SK-N-SH (cell line): ENCODE data around the gene MED27. TPM values are rescaled to one million over a fixed set of nuclear protein-coding genes. Genes with fewer than 3 reads are reported as not detected.
A peak's percentile ranks its signal among the peaks of the same experiment; 100 is the strongest.

Source experiments
- CTCF ChIA-PET: fragments of 300-600, 350-600 bp; formaldehyde crosslinking; extraction: SDS; loops from one replicate; lab custom pipeline; 2021; lab: Yijun Ruan, JAX
- POLR2A ChIA-PET: fragments of 350-600 bp; sonication (Branson Sonifier 250); formaldehyde crosslinking; extraction: SDS; loops from one replicate; lab custom pipeline; 2020; ENCODE audit warnings: antibody characterized with exemption, inconsistent platforms; lab: Yijun Ruan, JAX
- DNase-seq: peaks from one replicate; pipeline ENCODE4 v3.0.0; 2012
- H2AFZ ChIP-seq: fragments of 200-600 bp; sonication (generic); 2 replicates; pipeline ENCODE4 v1.8.1; 2016; ENCODE audit warnings: antibody characterized with exemption, mild to moderate bottlenecking, low read depth
- H3F3A ChIP-seq: fragments of 200-600 bp; sonication (generic); replicated peaks from 2 replicates; pipeline ENCODE3; 2016; ENCODE audit warnings: antibody characterized with exemption, mild to moderate bottlenecking; ENCODE audit not compliant: insufficient read depth
- H3K27ac ChIP-seq, 2 experiments: fragments of 200-500 bp in 1 of 2; fragments of 200-600 bp in 1 of 2; sonication (Bioruptor generic) in 1 of 2; sonication (generic), shearing (Covaris generic) in 1 of 2; 2 replicates each; pipeline versions ENCODE4 v1.5.1 to v1.6.1; 2014 to 2016; ENCODE audit warnings: low read depth in 2 of 2, inconsistent platforms in 1 of 2, low read length in 1 of 2, mild to moderate bottlenecking in 1 of 2, mixed read lengths in 1 of 2
- H3K27me3 ChIP-seq: fragments of 200-600 bp; sonication (generic), shearing (Covaris generic); 2 replicates; pipeline ENCODE4 v1.6.1; 2016; ENCODE audit warnings: mixed run types; ENCODE audit not compliant: insufficient read depth
- H3K36me3 ChIP-seq, 2 experiments: fragments of 200-500 bp in 1 of 2; fragments of 200-600 bp in 1 of 2; sonication (Bioruptor generic) in 1 of 2; sonication (generic) in 1 of 2; replicated peaks in 1 of 2; 2 replicates each; pipeline versions ENCODE3 to v1.5.1; 2014 to 2016; ENCODE audit warnings: low read length in 1 of 2, mild to moderate bottlenecking in 1 of 2; ENCODE audit not compliant: insufficient read depth in 2 of 2, control insufficient read depth in 1 of 2
- H3K4me1 ChIP-seq, 2 experiments: fragments of 200-500 bp in 1 of 2; fragments of 200-600 bp in 1 of 2; sonication (Bioruptor generic) in 1 of 2; sonication (generic), shearing (Covaris generic) in 1 of 2; 2 replicates each; pipeline versions ENCODE4 v1.5.1 to v1.6.1; 2014 to 2016; ENCODE audit warnings: low read depth in 1 of 2, low read length in 1 of 2, mixed run types in 1 of 2; ENCODE audit not compliant: insufficient read depth in 2 of 2, control insufficient read depth in 1 of 2
- H3K4me2 ChIP-seq: fragments of 200-600 bp; sonication (generic), shearing (Covaris generic); 2 replicates; pipeline ENCODE4 v1.6.1; 2017; ENCODE audit warnings: mixed run types
- H3K4me3 ChIP-seq, 2 experiments: fragments of 200-500 bp in 1 of 2; fragments of 200-600 bp in 1 of 2; sonication (Bioruptor generic) in 1 of 2; sonication (generic), shearing (Covaris generic) in 1 of 2; 2 replicates each; pipeline versions ENCODE4 v1.5.1 to v1.8.1; 2014 to 2016; ENCODE audit warnings: low read depth in 2 of 2, inconsistent platforms in 1 of 2, low read length in 1 of 2, mild to moderate bottlenecking in 1 of 2, mixed read lengths in 1 of 2, moderate library complexity in 1 of 2
- H3K79me2 ChIP-seq: fragments of 200-600 bp; sonication (generic); 2 replicates; pipeline ENCODE4 v1.8.1; 2017; ENCODE audit warnings: mild to moderate bottlenecking; ENCODE audit not compliant: insufficient read depth
- H3K9ac ChIP-seq: fragments of 200-600 bp; sonication (generic); 2 replicates; pipeline ENCODE4 v1.6.1; 2017; ENCODE audit warnings: mixed run types
- H3K9me2 ChIP-seq: fragments of 200-600 bp; sonication (generic); 2 replicates; pipeline ENCODE4 v1.6.1; 2017; ENCODE audit warnings: mixed run types
- H3K9me3 ChIP-seq: fragments of 200-600 bp; sonication (generic); 2 replicates; pipeline ENCODE4 v1.6.1; 2017; ENCODE audit warnings: mixed run types, mild to moderate bottlenecking, moderate library complexity
- H4K20me1 ChIP-seq: fragments of 200-600 bp; sonication (generic); 2 replicates; pipeline ENCODE4 v1.6.1; 2017; ENCODE audit warnings: mild to moderate bottlenecking, mixed run types; ENCODE audit not compliant: insufficient read depth
- CHD2 ChIP-seq: fragments of 150-350 bp; IDR thresholded peaks from 2 replicates; pipeline ENCODE4 v1.6.1; 2018; ENCODE audit warnings: low read length; ENCODE audit not compliant: partially characterized antibody
- ELF1 ChIP-seq: IDR thresholded peaks from 2 replicates; pipeline ENCODE4 v1.4.0; 2012
- EP300 ChIP-seq, 2 experiments: IDR thresholded peaks; 2 replicates each; pipeline versions ENCODE4 v1.4.0 to v1.6.1; 2012; ENCODE audit warnings: borderline replicate concordance in 1 of 2, low read depth in 1 of 2, low read length in 1 of 2
- EZH2phosphoT487 ChIP-seq: fragments of 200-600 bp; sonication (generic); IDR thresholded peaks from 2 replicates; pipeline ENCODE4 v1.6.1; 2017; ENCODE audit warnings: low read depth, mixed run types, mild to moderate bottlenecking, antibody characterized with exemption, moderate library complexity, borderline replicate concordance
- FOSL2 ChIP-seq: IDR thresholded peaks from 2 replicates; pipeline ENCODE4 v1.4.0; 2012; ENCODE audit warnings: low read depth, mild to moderate bottlenecking, moderate library complexity, borderline replicate concordance
- GATA2 ChIP-seq: sonication (generic); formaldehyde crosslinking; IDR thresholded peaks from 2 replicates; pipeline ENCODE4 v1.5.0; 2020; ENCODE audit warnings: mild to moderate bottlenecking, missing genetic modification reagents
- IRF3 ChIP-seq: fragments of 150-350 bp; IDR thresholded peaks from 2 replicates; pipeline ENCODE4 v1.6.1; 2016; ENCODE audit warnings: mild to moderate bottlenecking, low read depth, low read length
- MXI1 ChIP-seq: IDR thresholded peaks from 2 replicates; pipeline ENCODE4 v1.6.1; 2012; ENCODE audit warnings: mild to moderate bottlenecking, low read depth, low read length, improper control_type of control experiment
- NFIC ChIP-seq: IDR thresholded peaks from 2 replicates; pipeline ENCODE4 v1.4.0; 2012; ENCODE audit warnings: borderline replicate concordance
- RFX5 ChIP-seq: IDR thresholded peaks from 2 replicates; pipeline ENCODE4 v1.6.1; 2012; ENCODE audit warnings: mild to moderate bottlenecking, improper control_type of control experiment, low read length
- RXRA ChIP-seq: IDR thresholded peaks from 2 replicates; pipeline ENCODE4 v1.4.0; 2012; ENCODE audit warnings: low read depth, mild to moderate bottlenecking, borderline replicate concordance
- SIN3A ChIP-seq: IDR thresholded peaks from 2 replicates; pipeline ENCODE4 v1.6.1; 2012; ENCODE audit warnings: low read depth, mild to moderate bottlenecking, low read length, moderate library complexity, borderline replicate concordance
- TEAD4 ChIP-seq: IDR thresholded peaks from 2 replicates; pipeline ENCODE4 v1.4.0; 2012; ENCODE audit warnings: mild to moderate bottlenecking, borderline replicate concordance; ENCODE audit not compliant: insufficient read depth
- YY1 ChIP-seq: IDR thresholded peaks from 2 replicates; pipeline ENCODE4 v1.4.0; 2012; ENCODE audit warnings: low read depth, mild to moderate bottlenecking
- WGBS: methylation state at CpG from one replicate; pipeline ENCODE4 v1.1.6; 2017; ENCODE audit warnings: low lambda C conversion rate; 5-methylcytosine and 5-hydroxymethylcytosine counted together
- polyA plus RNA-seq, 3 experiments: library from polyadenylated mRNA; depleted of rRNA; stranded (reverse); fragments of >200 nt; gene quantifications; 2 replicates each; pipeline ENCODE4 v1.2.3, GENCODE V29; 2012
- TF ChIP-seq, protein P1 (sequence below): IDR thresholded peaks from 2 replicates; pipeline ENCODE4; 2012
- TF ChIP-seq, protein P2 (sequence below): fragments of 200-600 bp; sonication (generic); IDR thresholded peaks from 2 replicates; pipeline ENCODE4 v1.6.1; 2017; ENCODE audit warnings: antibody characterized with exemption, mild to moderate bottlenecking, moderate library complexity
- TF ChIP-seq, protein P3 (sequence below): IDR thresholded peaks from 2 replicates; pipeline ENCODE4 v1.6.1; 2012; ENCODE audit warnings: mild to moderate bottlenecking, low read depth, low read length, moderate library complexity

Gene MED27
- polyA plus RNA-seq, 1 of the 3 experiments (the other 2 are of a cell fraction) = 35.0 TPM

GRCh38 chr9:131969469-131969989 lies 110.1 kb downstream of the MED27 start (continued):
- no peak for TF ChIP-seq RFX5
- TF ChIP-seq, all 33 proteins: peak for 6

DNA sequence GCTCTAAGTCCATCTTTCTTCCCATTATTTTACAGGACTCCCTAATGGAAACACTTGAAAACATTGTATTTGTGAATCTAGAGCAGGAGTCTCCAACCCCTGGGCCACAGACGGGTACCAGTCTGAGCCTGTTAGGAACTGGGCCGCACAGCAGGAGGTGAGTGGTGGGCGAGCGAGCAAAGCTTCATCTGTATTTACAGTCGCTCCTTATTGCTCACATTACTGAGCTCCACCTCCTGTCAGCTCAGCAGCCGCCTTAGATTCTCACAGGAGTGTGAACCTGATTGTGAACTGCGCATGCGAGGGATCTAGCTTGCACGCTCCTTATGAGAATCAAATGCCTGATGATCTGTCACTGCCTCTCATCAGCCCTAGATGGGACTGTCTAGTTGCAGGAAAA lies 111.0 kb downstream of the MED27 start:
- no peaks in the 10 kb centered on the region for H3K9me3 ChIP-seq
- no peaks in the 10 kb centered on the region for H3F3A ChIP-seq
- H3K4me3 ChIP-seq = no peak overlapping the region
- no peak for TF ChIP-seq EZH2phosphoT487
- TF ChIP-seq NFIC = no peak
- no peak for TF ChIP-seq IRF3
- TF ChIP-seq CHD2 = no peak
- TF ChIP-seq EP300 (IDR thresholded peaks at IDR 0.05; ENCODE audit: borderline replicate concordance in 1 of 2, low read depth in 1 of 2, low read length in 1 of 2) = no peak
- no peak for TF ChIP-seq YY1
- H3K4me1 ChIP-seq = peaks cover 0 to 42% of the 10 kb centered on the region in 2 experiments; a peak in 2 of 4 replicates
- H3K27me3 ChIP-seq = no peaks in the 10 kb centered on the region
- peaks cover 7% of the 10 kb centered on the region; the same call in 1 of the 2 replicates for H4K20me1 ChIP-seq
- 93% methylated on average over 9 of the region's 9 CpGs for WGBS
- no peak overlapping the region for H3K4me2 ChIP-seq
- no peaks in the 10 kb centered on the region for H3K9me2 ChIP-seq
- H3K36me3 ChIP-seq = no peaks in the 10 kb centered on the region
- H3K79me2 ChIP-seq = no peaks in the 10 kb centered on the region
- ChIA-PET CTCF (interaction anchor here (0.6 to 1.3 kb wide), 4 partner anchors 81 to 268 kb away, joined by 3 to 5 read pairs (median 4); no protein-coding TSS in a partner anchor), POLR2A (interaction anchor here (1.2 to 1.5 kb wide), 2 partner anchors 26 to 84 kb away, joined by 3 to 4 read pairs; no protein-coding TSS in a partner anchor)
- peak overlapping the region in 1 of 2 experiments; percentile 91; a peak in 2 of 4 replicates for H3K27ac ChIP-seq
- no peak overlapping the region for H2AFZ ChIP-seq
- no peak for DNase-seq
- no peak overlapping the region for H3K9ac ChIP-seq

- Histone ChIP-seq H3F3A (no peaks in the 10 kb centered on the region), H3K27ac (no peak overlapping the region), H3K79me2 (no peaks in the 10 kb centered on the region), H3K4me3 (no peak overlapping the region), H3K9me3 (no peaks in the 10 kb centered on the region), H3K27me3 (no peaks in the 10 kb centered on the region), H3K9me2 (no peaks in the 10 kb centered on the region), H4K20me1 (no peaks in the 10 kb centered on the region), H3K4me1 (peaks cover 0 to 32% of the 10 kb centered on the region in 2 experiments; a peak in 3 of 4 replicates), H3K9ac (no peak overlapping the region), H3K36me3 (no peaks in the 10 kb centered on the region), H2AFZ (no peak overlapping the region), H3K4me2 (no peak overlapping the region)
- POLR2A ChIA-PET = no interaction called here
- WGBS = 96% methylated on average over 7 of the region's 7 CpGs
- DNase-seq = no peak
- CTCF ChIA-PET = interaction anchor here (1.1 kb wide), 1 partner anchor 12 kb away, joined by 4 read pairs; no protein-coding TSS in a partner anchor
- TF ChIP-seq, protein P1, sequence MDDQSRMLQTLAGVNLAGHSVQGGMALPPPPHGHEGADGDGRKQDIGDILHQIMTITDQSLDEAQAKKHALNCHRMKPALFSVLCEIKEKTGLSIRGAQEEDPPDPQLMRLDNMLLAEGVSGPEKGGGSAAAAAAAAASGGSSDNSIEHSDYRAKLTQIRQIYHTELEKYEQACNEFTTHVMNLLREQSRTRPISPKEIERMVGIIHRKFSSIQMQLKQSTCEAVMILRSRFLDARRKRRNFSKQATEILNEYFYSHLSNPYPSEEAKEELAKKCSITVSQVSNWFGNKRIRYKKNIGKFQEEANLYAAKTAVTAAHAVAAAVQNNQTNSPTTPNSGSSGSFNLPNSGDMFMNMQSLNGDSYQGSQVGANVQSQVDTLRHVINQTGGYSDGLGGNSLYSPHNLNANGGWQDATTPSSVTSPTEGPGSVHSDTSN = no peak
- TF ChIP-seq ELF1 = no peak
- TF ChIP-seq TEAD4 = no peak
- TF ChIP-seq, protein P2, sequence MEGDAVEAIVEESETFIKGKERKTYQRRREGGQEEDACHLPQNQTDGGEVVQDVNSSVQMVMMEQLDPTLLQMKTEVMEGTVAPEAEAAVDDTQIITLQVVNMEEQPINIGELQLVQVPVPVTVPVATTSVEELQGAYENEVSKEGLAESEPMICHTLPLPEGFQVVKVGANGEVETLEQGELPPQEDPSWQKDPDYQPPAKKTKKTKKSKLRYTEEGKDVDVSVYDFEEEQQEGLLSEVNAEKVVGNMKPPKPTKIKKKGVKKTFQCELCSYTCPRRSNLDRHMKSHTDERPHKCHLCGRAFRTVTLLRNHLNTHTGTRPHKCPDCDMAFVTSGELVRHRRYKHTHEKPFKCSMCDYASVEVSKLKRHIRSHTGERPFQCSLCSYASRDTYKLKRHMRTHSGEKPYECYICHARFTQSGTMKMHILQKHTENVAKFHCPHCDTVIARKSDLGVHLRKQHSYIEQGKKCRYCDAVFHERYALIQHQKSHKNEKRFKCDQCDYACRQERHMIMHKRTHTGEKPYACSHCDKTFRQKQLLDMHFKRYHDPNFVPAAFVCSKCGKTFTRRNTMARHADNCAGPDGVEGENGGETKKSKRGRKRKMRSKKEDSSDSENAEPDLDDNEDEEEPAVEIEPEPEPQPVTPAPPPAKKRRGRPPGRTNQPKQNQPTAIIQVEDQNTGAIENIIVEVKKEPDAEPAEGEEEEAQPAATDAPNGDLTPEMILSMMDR = no peak
- no peak for TF ChIP-seq GATA2
- TF ChIP-seq FOSL2 = no peak
- TF ChIP-seq RXRA = no peak
- no peak for TF ChIP-seq MXI1
- TF ChIP-seq SIN3A = no peak
- TF ChIP-seq, protein P3, sequence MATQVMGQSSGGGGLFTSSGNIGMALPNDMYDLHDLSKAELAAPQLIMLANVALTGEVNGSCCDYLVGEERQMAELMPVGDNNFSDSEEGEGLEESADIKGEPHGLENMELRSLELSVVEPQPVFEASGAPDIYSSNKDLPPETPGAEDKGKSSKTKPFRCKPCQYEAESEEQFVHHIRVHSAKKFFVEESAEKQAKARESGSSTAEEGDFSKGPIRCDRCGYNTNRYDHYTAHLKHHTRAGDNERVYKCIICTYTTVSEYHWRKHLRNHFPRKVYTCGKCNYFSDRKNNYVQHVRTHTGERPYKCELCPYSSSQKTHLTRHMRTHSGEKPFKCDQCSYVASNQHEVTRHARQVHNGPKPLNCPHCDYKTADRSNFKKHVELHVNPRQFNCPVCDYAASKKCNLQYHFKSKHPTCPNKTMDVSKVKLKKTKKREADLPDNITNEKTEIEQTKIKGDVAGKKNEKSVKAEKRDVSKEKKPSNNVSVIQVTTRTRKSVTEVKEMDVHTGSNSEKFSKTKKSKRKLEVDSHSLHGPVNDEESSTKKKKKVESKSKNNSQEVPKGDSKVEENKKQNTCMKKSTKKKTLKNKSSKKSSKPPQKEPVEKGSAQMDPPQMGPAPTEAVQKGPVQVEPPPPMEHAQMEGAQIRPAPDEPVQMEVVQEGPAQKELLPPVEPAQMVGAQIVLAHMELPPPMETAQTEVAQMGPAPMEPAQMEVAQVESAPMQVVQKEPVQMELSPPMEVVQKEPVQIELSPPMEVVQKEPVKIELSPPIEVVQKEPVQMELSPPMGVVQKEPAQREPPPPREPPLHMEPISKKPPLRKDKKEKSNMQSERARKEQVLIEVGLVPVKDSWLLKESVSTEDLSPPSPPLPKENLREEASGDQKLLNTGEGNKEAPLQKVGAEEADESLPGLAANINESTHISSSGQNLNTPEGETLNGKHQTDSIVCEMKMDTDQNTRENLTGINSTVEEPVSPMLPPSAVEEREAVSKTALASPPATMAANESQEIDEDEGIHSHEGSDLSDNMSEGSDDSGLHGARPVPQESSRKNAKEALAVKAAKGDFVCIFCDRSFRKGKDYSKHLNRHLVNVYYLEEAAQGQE = no peak
These were observed 113.8 kb downstream of the MED27 start for GRCh38 chr9:131965841-131966240.
